ENCODE data around the gene THEMIS.

DNA sequence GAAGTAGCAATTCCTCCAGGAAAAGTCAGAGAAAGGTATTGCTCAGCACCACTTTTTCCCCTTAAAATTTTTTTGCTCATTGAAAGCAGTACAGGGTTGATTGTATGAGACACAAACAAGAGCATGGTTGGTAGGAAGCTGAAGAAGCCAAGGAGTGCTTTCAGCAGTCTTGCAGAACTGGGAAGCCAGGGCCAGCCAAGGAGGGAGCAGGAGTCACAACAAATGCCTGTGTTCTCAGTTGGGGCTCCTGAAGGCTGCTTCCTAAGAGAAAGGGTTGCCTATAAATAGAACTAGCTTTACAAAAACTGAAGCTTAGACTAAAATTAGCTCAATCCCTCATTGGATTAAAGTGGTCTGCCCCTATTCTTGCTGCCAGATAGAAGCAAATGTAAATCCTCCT, 3.3 kb upstream of the THEMIS start:
- TF ChIP-seq, protein P1, sequence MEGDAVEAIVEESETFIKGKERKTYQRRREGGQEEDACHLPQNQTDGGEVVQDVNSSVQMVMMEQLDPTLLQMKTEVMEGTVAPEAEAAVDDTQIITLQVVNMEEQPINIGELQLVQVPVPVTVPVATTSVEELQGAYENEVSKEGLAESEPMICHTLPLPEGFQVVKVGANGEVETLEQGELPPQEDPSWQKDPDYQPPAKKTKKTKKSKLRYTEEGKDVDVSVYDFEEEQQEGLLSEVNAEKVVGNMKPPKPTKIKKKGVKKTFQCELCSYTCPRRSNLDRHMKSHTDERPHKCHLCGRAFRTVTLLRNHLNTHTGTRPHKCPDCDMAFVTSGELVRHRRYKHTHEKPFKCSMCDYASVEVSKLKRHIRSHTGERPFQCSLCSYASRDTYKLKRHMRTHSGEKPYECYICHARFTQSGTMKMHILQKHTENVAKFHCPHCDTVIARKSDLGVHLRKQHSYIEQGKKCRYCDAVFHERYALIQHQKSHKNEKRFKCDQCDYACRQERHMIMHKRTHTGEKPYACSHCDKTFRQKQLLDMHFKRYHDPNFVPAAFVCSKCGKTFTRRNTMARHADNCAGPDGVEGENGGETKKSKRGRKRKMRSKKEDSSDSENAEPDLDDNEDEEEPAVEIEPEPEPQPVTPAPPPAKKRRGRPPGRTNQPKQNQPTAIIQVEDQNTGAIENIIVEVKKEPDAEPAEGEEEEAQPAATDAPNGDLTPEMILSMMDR (IDR thresholded peaks at IDR 0.05; ENCODE audit: insufficient read depth, low read depth, low read length), result no peak
- TF ChIP-seq EZH2 (IDR thresholded peaks at IDR 0.05; ENCODE audit: insufficient read depth, low read length), result no peak

All from astrocyte (in vitro differentiated cells and primary cell).